A673 (cell line): ENCODE data around the gene GRIK4.

Source experiments
- EZH2 ChIP-seq: fragments of 200-600 bp; sonication (generic); IDR thresholded peaks from 2 replicates; pipeline ENCODE4 v1.6.1; 2017; ENCODE audit warnings: borderline replicate concordance, low read depth, mild to moderate bottlenecking, mixed read lengths, antibody characterized with exemption, low read length; ENCODE audit not compliant: poor library complexity, severe bottlenecking
- TF ChIP-seq, protein P1 (sequence below): fragments of 300-800, 200-600 bp; sonication (generic); conservative IDR thresholded peaks from 2 replicates; pipeline ENCODE4 v1.5.1; 2017; ENCODE audit warnings: low read depth, mild to moderate bottlenecking, antibody characterized with exemption, low read length, moderate library complexity, mixed read lengths

DNA sequence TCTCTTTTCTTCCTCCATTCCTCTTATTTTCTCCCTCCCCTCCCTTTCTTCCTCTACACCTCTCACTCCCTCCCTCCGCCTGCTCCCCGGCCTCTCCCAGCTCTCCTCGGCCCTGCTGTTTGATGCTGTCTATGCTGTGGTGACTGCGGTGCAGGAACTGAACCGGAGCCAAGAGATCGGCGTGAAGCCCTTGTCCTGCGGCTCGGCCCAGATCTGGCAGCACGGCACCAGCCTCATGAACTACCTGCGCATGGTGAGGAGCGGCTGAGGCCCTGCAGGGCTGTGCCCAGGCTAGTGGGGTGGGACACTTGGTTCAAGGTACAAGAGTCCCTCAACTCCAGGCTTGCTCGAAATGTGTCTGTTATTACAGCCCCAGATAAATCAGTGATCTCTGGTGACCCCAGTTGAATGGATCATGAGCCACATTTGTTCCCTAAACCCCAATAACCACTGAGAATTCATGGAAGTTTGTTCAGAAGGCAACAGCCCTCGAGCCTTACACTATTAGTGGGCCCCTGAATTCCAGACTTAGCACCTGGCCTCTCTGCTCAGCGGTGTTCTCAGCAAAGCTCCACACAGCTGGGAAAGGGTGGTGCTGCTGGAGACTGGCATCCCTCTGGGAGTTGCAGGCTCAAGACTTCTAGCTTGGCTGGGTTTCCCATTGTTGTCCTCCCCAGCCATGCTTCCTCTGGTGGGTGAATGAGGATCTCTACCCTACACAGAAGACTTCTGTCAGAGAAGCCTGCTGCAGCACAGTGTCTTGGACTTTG is 362.6 kb downstream of the GRIK4 start:
- TF ChIP-seq, protein P1, sequence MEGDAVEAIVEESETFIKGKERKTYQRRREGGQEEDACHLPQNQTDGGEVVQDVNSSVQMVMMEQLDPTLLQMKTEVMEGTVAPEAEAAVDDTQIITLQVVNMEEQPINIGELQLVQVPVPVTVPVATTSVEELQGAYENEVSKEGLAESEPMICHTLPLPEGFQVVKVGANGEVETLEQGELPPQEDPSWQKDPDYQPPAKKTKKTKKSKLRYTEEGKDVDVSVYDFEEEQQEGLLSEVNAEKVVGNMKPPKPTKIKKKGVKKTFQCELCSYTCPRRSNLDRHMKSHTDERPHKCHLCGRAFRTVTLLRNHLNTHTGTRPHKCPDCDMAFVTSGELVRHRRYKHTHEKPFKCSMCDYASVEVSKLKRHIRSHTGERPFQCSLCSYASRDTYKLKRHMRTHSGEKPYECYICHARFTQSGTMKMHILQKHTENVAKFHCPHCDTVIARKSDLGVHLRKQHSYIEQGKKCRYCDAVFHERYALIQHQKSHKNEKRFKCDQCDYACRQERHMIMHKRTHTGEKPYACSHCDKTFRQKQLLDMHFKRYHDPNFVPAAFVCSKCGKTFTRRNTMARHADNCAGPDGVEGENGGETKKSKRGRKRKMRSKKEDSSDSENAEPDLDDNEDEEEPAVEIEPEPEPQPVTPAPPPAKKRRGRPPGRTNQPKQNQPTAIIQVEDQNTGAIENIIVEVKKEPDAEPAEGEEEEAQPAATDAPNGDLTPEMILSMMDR, result no peak
- TF ChIP-seq EZH2, result no peak
